GM23338 (cell line): Measurements from ENCODE around the gene NFYA. TPM values are rescaled to one million over a fixed set of nuclear protein-coding genes. Genes with fewer than 3 reads are reported as not detected.

ENCODE experiments used
- ATAC-seq: fragments of 200-7000 bp; cut with Tn5 transposase; 3 replicates; pipeline ENCODE4 v1.9.1; 2020
- DNase-seq: peaks from one replicate; pipeline ENCODE4 v3.0.0-alpha.2; 2015; ENCODE audit warnings: low spot score
- H2AFZ ChIP-seq: fragments of 200-600 bp; sonication (generic); 2 replicates; pipeline ENCODE4 v1.8.0; 2016; ENCODE audit warnings: antibody characterized with exemption, mild to moderate bottlenecking, moderate library complexity
- H3F3A ChIP-seq: fragments of 200-600 bp; sonication (generic); replicated peaks from 2 replicates; pipeline ENCODE4 v1.8.0; 2017; ENCODE audit warnings: antibody characterized with exemption, mixed run types, low read depth
- H3K27ac ChIP-seq: fragments of 200-600 bp; sonication (generic); 2 replicates; pipeline ENCODE4 v1.6.1; 2016; ENCODE audit warnings: low read depth
- H3K27me3 ChIP-seq: fragments of 200-600 bp; sonication (generic); 2 replicates; pipeline ENCODE4 v1.8.0; 2016; ENCODE audit warnings: mild to moderate bottlenecking, mixed run types, moderate library complexity; ENCODE audit not compliant: insufficient read depth
- H3K36me3 ChIP-seq: fragments of 200-600 bp; sonication (generic); 2 replicates; pipeline ENCODE4 v1.8.0; 2016; ENCODE audit warnings: mild to moderate bottlenecking; ENCODE audit not compliant: insufficient read depth
- H3K4me1 ChIP-seq: fragments of 200-600 bp; sonication (generic); 2 replicates; pipeline ENCODE4 v1.8.0; 2016; ENCODE audit warnings: mild to moderate bottlenecking, moderate library complexity; ENCODE audit not compliant: insufficient read depth
- H3K4me2 ChIP-seq: fragments of 200-600 bp; sonication (generic); 2 replicates; pipeline ENCODE4 v1.7.1; 2017; ENCODE audit warnings: mixed run types
- H3K4me3 ChIP-seq: fragments of 200-600 bp; sonication (generic); 2 replicates; pipeline ENCODE4 v1.6.1; 2016; ENCODE audit warnings: mixed run types
- H3K79me2 ChIP-seq: fragments of 200-600 bp; sonication (generic); replicated peaks from 2 replicates; pipeline ENCODE4 v1.8.0; 2017; ENCODE audit warnings: mild to moderate bottlenecking; ENCODE audit not compliant: insufficient read depth
- H3K9me2 ChIP-seq: fragments of 200-600 bp; sonication (generic); 2 replicates; pipeline ENCODE4 v1.8.0; 2017; ENCODE audit not compliant: insufficient read depth
- H4K20me1 ChIP-seq: fragments of 200-600 bp; sonication (generic); replicated peaks from 2 replicates; pipeline ENCODE4 v1.8.0; 2017; ENCODE audit warnings: mild to moderate bottlenecking; ENCODE audit not compliant: insufficient read depth
- H3K27ac Mint-ChIP-seq: 2 replicates; pipeline ENCODE4 v1.8.0; 2020; ENCODE audit warnings: inconsistent platforms, mild to moderate bottlenecking, moderate library complexity, mixed read lengths
- H3K27me3 Mint-ChIP-seq: 3 replicates; pipeline ENCODE4 v1.8.0; 2022; ENCODE audit warnings: low read depth, mild to moderate bottlenecking, moderate library complexity, mixed read lengths, inconsistent platforms; ENCODE audit not compliant: insufficient read depth, poor library complexity
- H3K36me3 Mint-ChIP-seq: 3 replicates; pipeline ENCODE4 v1.8.0; 2021; ENCODE audit warnings: low read depth, mild to moderate bottlenecking, inconsistent platforms, moderate library complexity, mixed read lengths
- H3K4me1 Mint-ChIP-seq: 3 replicates; pipeline ENCODE4 v1.8.0; 2020; ENCODE audit warnings: mild to moderate bottlenecking, inconsistent platforms, mixed read lengths
- H3K4me3 Mint-ChIP-seq: 3 replicates; pipeline ENCODE4 v1.8.0; 2021; ENCODE audit warnings: moderate library complexity, mild to moderate bottlenecking, inconsistent platforms, mixed read lengths
- H3K9me3 Mint-ChIP-seq: 3 replicates; pipeline ENCODE4 v1.8.0; 2020; ENCODE audit warnings: moderate library complexity, mild to moderate bottlenecking, inconsistent platforms, mixed read lengths
- CREB1 ChIP-seq: fragments of 250-450 bp; sonication (Bioruptor Pico); IDR thresholded peaks from 2 replicates; pipeline ENCODE4 v1.5.0; 2020; ENCODE audit warnings: low read depth, mild to moderate bottlenecking, moderate library complexity
- EZH2 ChIP-seq: fragments of 200-600 bp; sonication (generic); IDR thresholded peaks from one replicate; pipeline ENCODE4 v1.8.0; 2017; ENCODE audit warnings: antibody characterized with exemption, mild to moderate bottlenecking, low read depth; ENCODE audit not compliant: unreplicated experiment
- EZH2phosphoT487 ChIP-seq: fragments of 200-600 bp; sonication (generic); IDR thresholded peaks from one replicate; pipeline ENCODE4 v1.8.1; 2018; ENCODE audit warnings: antibody characterized with exemption; ENCODE audit not compliant: unreplicated experiment
- JUNB ChIP-seq: IDR thresholded peaks from one replicate; pipeline ENCODE4 v1.6.1; 2016; ENCODE audit warnings: antibody characterized with exemption; ENCODE audit not compliant: unreplicated experiment
- NANOG ChIP-seq: IDR thresholded peaks from 2 replicates; pipeline ENCODE4 v1.6.1; 2016; ENCODE audit warnings: antibody characterized with exemption, borderline replicate concordance
- POLR2AphosphoS5 ChIP-seq: IDR thresholded peaks from 2 replicates; pipeline ENCODE4 v1.6.1; 2016; ENCODE audit warnings: antibody characterized with exemption, low read depth
- STAT1 ChIP-seq: IDR thresholded peaks from one replicate; pipeline ENCODE4 v1.6.1; 2016; ENCODE audit warnings: antibody characterized with exemption; ENCODE audit not compliant: unreplicated experiment
- ZNF114 ChIP-seq: fragments of 250-450 bp; sonication (Bioruptor Pico); IDR thresholded peaks from 2 replicates; pipeline ENCODE4 v1.5.0; 2020; ENCODE audit warnings: mild to moderate bottlenecking, moderate library complexity
- ZNF331 ChIP-seq: fragments of 250-450 bp; sonication (Bioruptor Pico); IDR thresholded peaks from 2 replicates; pipeline ENCODE4 v1.5.0; 2020; ENCODE audit warnings: low read depth, mild to moderate bottlenecking, moderate library complexity
- polyA plus RNA-seq: library from polyadenylated mRNA; unstranded; fragments of >200 nt; fragmentation: Nextera tagmentation; extraction: Ambion mirVana; gene quantifications from 2 replicates; pipeline ENCODE4 v1.2.1, GENCODE V29; 2016
- total RNA-seq: library from RNA; depleted of rRNA; stranded (reverse); fragments of >200 nt; shearing (Covaris generic); gene quantifications from 2 replicates; pipeline ENCODE4 v1.2.3, GENCODE V29; 2014
- TF ChIP-seq, protein P1 (sequence below): IDR thresholded peaks from 2 replicates; pipeline ENCODE4 v1.6.1; 2016; ENCODE audit warnings: antibody characterized with exemption
- TF ChIP-seq, protein P2 (sequence below), 2 experiments: fragments of 200-600 bp in 1 of 2; sonication (generic) in 1 of 2; conservative IDR thresholded peaks; 2 replicates each; pipeline versions ENCODE4 v1.5.1 to v1.6.1; 2016 to 2017; ENCODE audit warnings: antibody characterized with exemption in 2 of 2, low read depth in 2 of 2, mild to moderate bottlenecking in 2 of 2, moderate library complexity in 1 of 2
- TF ChIP-seq, protein P3 (sequence below): IDR thresholded peaks from one replicate; pipeline ENCODE4 v1.6.1; 2018; ENCODE audit warnings: antibody characterized with exemption; ENCODE audit not compliant: unreplicated experiment

The NFYA gene
- total and polyA plus RNA-seq, 2 experiments from 2014 or later = 10.8 to 39.1 TPM

DNA sequence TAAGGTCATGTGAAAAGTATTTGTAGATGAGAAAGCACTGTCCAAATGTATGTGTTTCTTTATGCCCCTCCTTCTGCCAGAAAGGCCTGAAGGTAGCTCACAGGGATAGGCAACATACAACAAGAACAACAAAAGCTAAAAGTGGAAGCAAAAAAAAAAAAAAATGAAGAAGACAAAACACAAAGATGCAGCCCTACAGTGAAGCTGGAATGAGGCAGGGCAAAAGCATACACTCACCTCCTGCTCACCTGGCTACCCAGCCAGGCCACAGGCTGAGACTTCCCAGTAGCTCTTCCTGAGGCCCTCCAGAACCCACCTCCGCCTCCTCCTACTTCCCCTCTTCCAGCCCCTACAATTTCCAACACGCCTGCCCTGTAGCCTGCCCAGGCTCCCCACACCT, 36.2 kb upstream of the NFYA start:
- no peak overlapping the region for H3K4me3 ChIP-seq
- no peaks in the 10 kb centered on the region for H3K27me3 ChIP-seq
- no peaks in the 10 kb centered on the region for H3K9me2 ChIP-seq
- no peak for TF ChIP-seq ZNF114
- TF ChIP-seq, protein P1, sequence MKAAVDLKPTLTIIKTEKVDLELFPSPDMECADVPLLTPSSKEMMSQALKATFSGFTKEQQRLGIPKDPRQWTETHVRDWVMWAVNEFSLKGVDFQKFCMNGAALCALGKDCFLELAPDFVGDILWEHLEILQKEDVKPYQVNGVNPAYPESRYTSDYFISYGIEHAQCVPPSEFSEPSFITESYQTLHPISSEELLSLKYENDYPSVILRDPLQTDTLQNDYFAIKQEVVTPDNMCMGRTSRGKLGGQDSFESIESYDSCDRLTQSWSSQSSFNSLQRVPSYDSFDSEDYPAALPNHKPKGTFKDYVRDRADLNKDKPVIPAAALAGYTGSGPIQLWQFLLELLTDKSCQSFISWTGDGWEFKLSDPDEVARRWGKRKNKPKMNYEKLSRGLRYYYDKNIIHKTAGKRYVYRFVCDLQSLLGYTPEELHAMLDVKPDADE = no peak
- TF ChIP-seq EZH2phosphoT487 = no peak
- H3K27me3 Mint-ChIP-seq = peaks cover 8% of the 10 kb centered on the region
- DNase-seq (no peak), ATAC-seq (no peak)
- no peaks in the 10 kb centered on the region for H3K36me3 Mint-ChIP-seq
- H4K20me1 ChIP-seq = no peaks in the 10 kb centered on the region
- H3F3A ChIP-seq = no peaks in the 10 kb centered on the region
- no peaks in the 10 kb centered on the region for H3K79me2 ChIP-seq
- no peaks in the 10 kb centered on the region for H3K36me3 ChIP-seq
- H3K27ac Mint-ChIP-seq = no peak overlapping the region
- H3K27ac ChIP-seq = no peak overlapping the region
- H3K4me1 ChIP-seq = no peaks in the 10 kb centered on the region; the same call in 1 of the 2 replicates
- H3K4me2 ChIP-seq = no peak overlapping the region
- H3K4me3 Mint-ChIP-seq = no peak overlapping the region
- peaks cover 13% of the 10 kb centered on the region for H3K4me1 Mint-ChIP-seq
- no peak overlapping the region for H2AFZ ChIP-seq
- no peaks in the 10 kb centered on the region for H3K9me3 Mint-ChIP-seq

GRCh38 chr6:41037107-41037900, 35.5 kb upstream of the NFYA start:
- no peaks in the 10 kb centered on the region; the same call in 1 of the 2 replicates for H3K36me3 ChIP-seq
- H3K4me3 ChIP-seq = no peak overlapping the region
- H3K9me3 Mint-ChIP-seq = no peaks in the 10 kb centered on the region
- H3K79me2 ChIP-seq = no peaks in the 10 kb centered on the region
- no peak overlapping the region for H3K4me3 Mint-ChIP-seq
- no peaks in the 10 kb centered on the region for H3K36me3 Mint-ChIP-seq
- no peaks in the 10 kb centered on the region for H4K20me1 ChIP-seq
- peaks cover 8% of the 10 kb centered on the region for H3K27me3 Mint-ChIP-seq
- DNase-seq (no peak), ATAC-seq (no peak)
- H3K27ac ChIP-seq = no peak overlapping the region
- no peak overlapping the region for H3K27ac Mint-ChIP-seq
- H3K4me2 ChIP-seq = no peak overlapping the region
- H3K4me1 Mint-ChIP-seq = peaks cover 13% of the 10 kb centered on the region
- H3F3A ChIP-seq = no peaks in the 10 kb centered on the region
- H3K27me3 ChIP-seq = no peaks in the 10 kb centered on the region
- H2AFZ ChIP-seq = no peak overlapping the region
- H3K9me2 ChIP-seq = no peaks in the 10 kb centered on the region
- H3K4me1 ChIP-seq = no peaks in the 10 kb centered on the region; the same call in 1 of the 2 replicates
- TF ChIP-seq STAT1 (no peak), ZNF114 (no peak), JUNB (no peak), CREB1 (CRISPR knock-in tag) (no peak), EZH2phosphoT487 (no peak), EZH2 (no peak), POLR2AphosphoS5 (no peak), ZNF331 (CRISPR knock-in tag) (no peak), NANOG (no peak)
- TF ChIP-seq, protein P2, sequence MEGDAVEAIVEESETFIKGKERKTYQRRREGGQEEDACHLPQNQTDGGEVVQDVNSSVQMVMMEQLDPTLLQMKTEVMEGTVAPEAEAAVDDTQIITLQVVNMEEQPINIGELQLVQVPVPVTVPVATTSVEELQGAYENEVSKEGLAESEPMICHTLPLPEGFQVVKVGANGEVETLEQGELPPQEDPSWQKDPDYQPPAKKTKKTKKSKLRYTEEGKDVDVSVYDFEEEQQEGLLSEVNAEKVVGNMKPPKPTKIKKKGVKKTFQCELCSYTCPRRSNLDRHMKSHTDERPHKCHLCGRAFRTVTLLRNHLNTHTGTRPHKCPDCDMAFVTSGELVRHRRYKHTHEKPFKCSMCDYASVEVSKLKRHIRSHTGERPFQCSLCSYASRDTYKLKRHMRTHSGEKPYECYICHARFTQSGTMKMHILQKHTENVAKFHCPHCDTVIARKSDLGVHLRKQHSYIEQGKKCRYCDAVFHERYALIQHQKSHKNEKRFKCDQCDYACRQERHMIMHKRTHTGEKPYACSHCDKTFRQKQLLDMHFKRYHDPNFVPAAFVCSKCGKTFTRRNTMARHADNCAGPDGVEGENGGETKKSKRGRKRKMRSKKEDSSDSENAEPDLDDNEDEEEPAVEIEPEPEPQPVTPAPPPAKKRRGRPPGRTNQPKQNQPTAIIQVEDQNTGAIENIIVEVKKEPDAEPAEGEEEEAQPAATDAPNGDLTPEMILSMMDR (conservative IDR thresholded peaks at IDR 0.05; ENCODE audit: low read depth in 2 of 2) = no peak
- TF ChIP-seq, protein P1 = no peak
- TF ChIP-seq, protein P3, sequence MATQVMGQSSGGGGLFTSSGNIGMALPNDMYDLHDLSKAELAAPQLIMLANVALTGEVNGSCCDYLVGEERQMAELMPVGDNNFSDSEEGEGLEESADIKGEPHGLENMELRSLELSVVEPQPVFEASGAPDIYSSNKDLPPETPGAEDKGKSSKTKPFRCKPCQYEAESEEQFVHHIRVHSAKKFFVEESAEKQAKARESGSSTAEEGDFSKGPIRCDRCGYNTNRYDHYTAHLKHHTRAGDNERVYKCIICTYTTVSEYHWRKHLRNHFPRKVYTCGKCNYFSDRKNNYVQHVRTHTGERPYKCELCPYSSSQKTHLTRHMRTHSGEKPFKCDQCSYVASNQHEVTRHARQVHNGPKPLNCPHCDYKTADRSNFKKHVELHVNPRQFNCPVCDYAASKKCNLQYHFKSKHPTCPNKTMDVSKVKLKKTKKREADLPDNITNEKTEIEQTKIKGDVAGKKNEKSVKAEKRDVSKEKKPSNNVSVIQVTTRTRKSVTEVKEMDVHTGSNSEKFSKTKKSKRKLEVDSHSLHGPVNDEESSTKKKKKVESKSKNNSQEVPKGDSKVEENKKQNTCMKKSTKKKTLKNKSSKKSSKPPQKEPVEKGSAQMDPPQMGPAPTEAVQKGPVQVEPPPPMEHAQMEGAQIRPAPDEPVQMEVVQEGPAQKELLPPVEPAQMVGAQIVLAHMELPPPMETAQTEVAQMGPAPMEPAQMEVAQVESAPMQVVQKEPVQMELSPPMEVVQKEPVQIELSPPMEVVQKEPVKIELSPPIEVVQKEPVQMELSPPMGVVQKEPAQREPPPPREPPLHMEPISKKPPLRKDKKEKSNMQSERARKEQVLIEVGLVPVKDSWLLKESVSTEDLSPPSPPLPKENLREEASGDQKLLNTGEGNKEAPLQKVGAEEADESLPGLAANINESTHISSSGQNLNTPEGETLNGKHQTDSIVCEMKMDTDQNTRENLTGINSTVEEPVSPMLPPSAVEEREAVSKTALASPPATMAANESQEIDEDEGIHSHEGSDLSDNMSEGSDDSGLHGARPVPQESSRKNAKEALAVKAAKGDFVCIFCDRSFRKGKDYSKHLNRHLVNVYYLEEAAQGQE = no peak
